DMS153 (cell line): ENCODE results near the gene NT5DC1.
A peak's percentile ranks its signal among the peaks of the same experiment; 100 is the strongest.

Experiments used
- DNase-seq: peaks from one replicate; lab custom pipeline; 2025; lab: John Stamatoyannopoulos, UW

The NT5DC1 gene

GRCh38 chr6:116244284-116244683 lies 143.6 kb downstream of the NT5DC1 start:
- DNase-seq, result peak; percentile 87

GRCh38 chr6:116246089-116246488 lies 145.4 kb downstream of the NT5DC1 start:
- no peak for DNase-seq

DNA sequence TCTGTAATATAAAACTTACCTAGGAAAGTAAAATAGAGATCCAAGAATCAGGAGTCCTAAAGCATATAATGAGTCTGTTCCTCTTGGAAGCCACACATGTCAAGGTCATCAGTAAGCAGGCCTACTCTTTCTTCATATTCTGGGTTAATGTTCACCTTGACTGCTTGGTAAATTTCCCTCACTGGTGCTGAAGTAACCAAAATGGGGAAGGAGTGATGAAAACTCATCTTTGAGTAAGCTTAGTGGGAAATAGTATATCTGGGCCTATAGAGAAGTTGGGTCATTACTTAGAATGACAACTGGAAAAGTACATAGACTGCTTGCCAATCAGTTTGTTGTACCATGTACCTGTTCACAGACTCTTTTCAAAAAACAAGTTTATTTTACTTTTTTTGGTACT lies 146.6 kb downstream of the NT5DC1 start:
- DNase-seq, result no peak

GRCh38 chr6:116248577-116248976 lies 147.9 kb downstream of the NT5DC1 start:
- no peak for DNase-seq

- DNase-seq, result no peak
Measured at GRCh38 chr6:116251568-116252384, 151.1 kb downstream of the NT5DC1 start.

GRCh38 chr6:116253188-116253504 lies 152.5 kb downstream of the NT5DC1 start:
- no peak for DNase-seq

GRCh38 chr6:116253505-116254296 lies 153.0 kb downstream of the NT5DC1 start, which contains the start of gene TSPYL4:
Gene TSPYL4 (minus strand): TSS chr6:116254075. CDS start chr6:116254008, 67 bp downstream.
- peak; percentile 93 for DNase-seq

DNA sequence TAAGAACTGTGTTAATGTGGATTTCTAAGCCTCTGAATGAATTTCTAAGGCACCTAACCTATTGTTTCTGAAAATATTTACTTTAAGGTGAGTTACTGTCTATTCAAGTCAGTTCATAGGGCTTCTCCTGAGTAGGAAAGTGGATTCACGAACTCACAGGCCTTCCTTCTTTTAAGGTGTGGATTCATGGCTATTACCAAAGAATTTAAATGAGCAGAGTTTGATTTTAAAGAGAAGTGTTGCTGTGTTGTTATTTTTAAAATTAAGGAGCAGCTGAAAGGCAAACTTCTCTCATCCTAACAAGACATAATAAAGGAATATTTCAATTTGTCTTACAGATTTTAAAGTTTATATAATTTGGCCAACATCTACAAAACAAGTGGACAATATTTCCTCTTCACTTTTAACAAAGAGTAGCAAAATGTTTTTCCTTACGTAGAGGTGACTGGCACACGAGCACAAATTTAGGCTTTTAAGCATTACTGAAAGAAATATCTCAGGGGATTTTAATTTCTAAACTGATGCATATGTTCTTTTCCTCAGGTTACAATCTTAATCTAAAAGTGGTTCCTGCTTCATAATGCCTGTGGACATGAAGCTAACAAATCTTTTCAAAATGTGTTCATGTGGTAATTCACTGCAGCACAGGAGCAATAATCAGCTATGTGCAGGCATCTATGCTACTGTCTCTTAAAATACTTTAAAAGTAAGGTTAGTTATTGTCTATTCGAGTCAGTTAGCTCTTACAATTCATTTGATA lies 153.8 kb downstream of the NT5DC1 start:
- no peak for DNase-seq

DNA sequence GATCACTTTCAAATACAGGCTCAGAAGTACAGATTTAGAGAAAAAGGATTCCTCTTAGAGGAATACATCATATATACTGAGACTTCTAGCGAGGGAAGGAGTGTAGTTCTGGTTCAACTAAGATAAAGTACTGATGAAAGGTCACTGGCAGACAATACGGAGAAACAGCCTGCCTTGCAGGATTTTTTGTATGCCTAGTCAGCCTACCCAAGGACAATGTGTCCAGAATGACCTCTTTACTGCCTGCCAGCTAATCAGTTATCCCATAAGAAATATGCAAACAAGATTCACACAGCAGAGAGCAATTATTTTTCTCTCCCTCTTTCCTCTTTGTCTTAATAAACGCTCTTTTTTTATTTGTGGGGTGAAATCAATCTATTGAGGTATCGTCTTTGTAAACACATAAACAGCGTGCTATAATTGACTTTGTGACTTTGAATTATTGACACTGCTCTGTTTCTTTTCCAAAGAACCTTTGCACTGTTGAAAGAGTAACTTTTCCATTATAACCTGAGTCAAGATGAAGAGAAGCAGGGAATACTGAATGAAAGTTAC lies 154.7 kb downstream of the NT5DC1 start:
- no peak for DNase-seq

DNA sequence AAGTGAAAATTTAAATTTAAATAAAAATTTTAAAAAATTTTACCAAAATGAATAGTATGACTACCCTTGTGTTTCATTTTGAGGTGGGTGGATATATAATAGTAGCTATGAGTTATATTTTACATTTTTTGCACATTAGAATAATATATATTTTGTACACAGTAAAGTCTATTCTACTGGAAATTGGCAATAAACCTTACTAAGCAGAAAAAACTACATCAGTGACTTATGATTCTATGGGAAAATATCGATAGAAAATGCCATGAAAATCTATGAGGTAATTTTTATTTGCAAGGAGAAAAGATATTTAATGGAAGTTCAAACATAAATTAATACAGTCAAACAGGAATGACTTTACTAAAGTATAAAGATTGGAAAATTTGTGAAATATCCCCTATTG lies 156.0 kb downstream of the NT5DC1 start:
- no peak for DNase-seq

DNA sequence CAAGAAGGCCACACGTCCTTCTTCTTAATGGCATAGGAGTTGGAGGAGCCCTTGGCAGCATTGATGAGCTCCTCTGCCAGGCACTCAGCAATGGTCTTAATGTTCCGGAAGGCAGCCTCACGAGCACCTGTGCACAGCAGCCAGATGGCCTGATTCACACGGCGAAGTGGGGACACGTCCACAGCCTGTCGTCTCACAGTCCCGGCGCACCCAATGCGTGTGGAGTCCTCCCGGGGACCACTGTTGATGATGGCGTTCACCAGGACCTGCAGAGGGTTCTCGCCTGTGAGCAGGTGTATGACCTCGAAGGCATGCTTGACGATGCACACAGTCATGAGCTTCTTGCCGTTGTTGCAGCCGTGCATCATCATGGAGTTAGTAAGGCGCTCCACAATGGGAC lies 157.9 kb downstream of the NT5DC1 start:
- no peak for DNase-seq

DNA sequence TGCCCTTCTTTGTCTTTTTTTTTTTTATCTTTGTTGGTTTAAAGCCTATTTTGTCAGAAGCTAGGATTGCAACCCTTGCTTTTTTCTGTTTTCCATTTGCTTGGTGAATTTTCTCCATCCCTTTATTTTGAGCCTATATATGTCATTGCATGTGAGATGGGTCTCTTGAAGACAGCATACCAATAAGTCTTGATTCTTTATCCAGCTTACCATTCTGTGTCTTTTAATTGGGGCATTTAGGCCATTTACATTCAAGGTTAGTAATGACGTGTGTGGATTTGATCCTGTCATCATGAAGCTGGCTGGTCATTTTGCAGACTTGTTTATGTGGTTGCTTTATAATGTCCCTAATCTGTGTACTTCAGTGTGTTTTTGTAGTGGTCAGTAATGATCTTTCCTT lies 162.7 kb downstream of the NT5DC1 start:
- no peak for DNase-seq

DNA sequence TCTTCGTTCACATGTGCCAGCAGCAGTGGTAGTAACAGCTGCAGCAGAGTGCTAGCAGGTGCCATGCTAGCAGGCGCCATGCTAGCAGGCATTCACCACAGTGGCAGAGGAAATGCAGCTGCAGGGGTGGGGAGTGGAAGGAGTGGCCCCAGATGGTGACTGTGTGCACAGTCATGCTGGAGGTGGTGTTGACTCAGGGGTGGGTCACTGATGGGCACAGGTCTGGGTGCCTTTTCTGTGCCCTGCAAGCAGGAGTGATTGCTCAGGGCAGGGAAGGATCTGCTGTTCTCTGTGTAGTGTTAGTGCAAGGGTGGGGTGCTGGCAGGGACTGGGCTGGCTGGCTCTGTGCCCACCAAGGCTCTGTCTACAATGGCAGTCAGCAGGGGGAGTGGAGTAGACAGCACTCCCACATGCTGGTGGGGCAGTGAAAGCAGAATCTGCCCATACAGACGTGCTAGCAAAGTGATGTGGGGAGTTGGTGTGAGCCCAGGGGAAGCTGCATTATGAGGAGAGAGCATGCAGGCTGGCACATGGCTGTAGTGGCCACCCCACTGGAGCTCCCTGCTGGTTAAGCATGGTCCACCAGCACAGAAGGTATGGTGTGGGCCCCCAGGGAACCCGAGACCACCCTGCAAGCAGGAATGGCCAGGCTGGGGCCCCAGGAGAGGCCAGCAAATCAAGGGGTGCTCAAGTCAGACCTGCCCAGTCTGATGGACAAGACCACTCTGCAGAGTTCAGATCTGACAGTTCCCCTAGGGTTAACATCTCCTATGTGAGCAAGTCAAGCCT lies 164.6 kb downstream of the NT5DC1 start:
- peak; percentile 17 for DNase-seq

GRCh38 chr6:116266803-116267202 lies 166.2 kb downstream of the NT5DC1 start:
- DNase-seq, result no peak

GRCh38 chr6:116267836-116268588 lies 167.4 kb downstream of the NT5DC1 start:
- no peak for DNase-seq

- peak; percentile 51 for DNase-seq
Measured at GRCh38 chr6:116268589-116269293, 168.1 kb downstream of the NT5DC1 start.

GRCh38 chr6:116271149-116271708 lies 170.6 kb downstream of the NT5DC1 start:
- DNase-seq, result no peak

GRCh38 chr6:116277124-116277523 lies 176.5 kb downstream of the NT5DC1 start:
- no peak for DNase-seq

GRCh38 chr6:116278481-116278829 lies 177.8 kb downstream of the NT5DC1 start:
- DNase-seq, result no peak

DNA sequence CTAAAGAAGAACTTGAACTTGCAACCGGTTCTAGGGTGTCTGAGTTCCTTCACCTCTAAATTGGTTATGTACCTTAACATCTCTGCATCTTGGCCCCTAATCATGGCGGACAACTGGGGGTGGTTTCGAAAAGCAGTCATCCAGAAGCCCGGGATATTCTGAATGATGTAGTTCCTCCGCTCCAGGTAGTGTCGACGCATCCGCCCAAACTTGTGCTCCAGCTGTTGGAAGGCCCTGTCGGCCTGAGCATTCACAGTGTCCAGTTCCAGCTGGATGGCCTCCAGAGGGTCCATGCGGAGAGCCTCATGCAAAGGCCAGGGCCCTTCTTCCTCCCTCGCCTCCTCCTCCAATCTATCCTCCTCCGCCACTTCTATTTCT lies 178.2 kb downstream of the NT5DC1 start:
- DNase-seq, result no peak
